ACC112 (cell line): Measurements from ENCODE around the gene ADPRHL1.

ENCODE experiments used
- H2AFZ ChIP-seq: fragments of 200-600 bp; sonication (generic); one replicate; pipeline ENCODE4 v1.6.0; 2017; ENCODE audit warnings: antibody characterized with exemption, low read length; ENCODE audit not compliant: unreplicated experiment
- H3K27ac ChIP-seq: fragments of 200-600 bp; sonication (generic); 2 replicates; pipeline ENCODE4 v1.5.1; 2014; ENCODE audit warnings: low read depth, mild to moderate bottlenecking, antibody characterized with exemption, low read length, moderate library complexity
- H3K27me3 ChIP-seq: fragments of 200-600 bp; sonication (generic); 2 replicates; pipeline ENCODE4 v1.6.1; 2014; ENCODE audit warnings: mild to moderate bottlenecking, antibody characterized with exemption, low read length, moderate library complexity, mixed read lengths; ENCODE audit not compliant: insufficient read depth
- H3K36me3 ChIP-seq: fragments of 200-600 bp; sonication (generic); 2 replicates; pipeline ENCODE4 v1.6.1; 2016; ENCODE audit warnings: mild to moderate bottlenecking, antibody characterized with exemption, low read length, moderate library complexity, mixed read lengths; ENCODE audit not compliant: insufficient read depth
- H3K4me1 ChIP-seq: fragments of 200-600 bp; sonication (generic); one replicate; pipeline ENCODE4 v1.6.1; 2016; ENCODE audit warnings: low read length, mixed read lengths; ENCODE audit not compliant: insufficient read depth, unreplicated experiment, control insufficient read depth
- H3K4me3 ChIP-seq: fragments of 200-600 bp; sonication (generic); 2 replicates; pipeline ENCODE4 v1.5.1; 2014; ENCODE audit warnings: mild to moderate bottlenecking, low read depth, low read length
- H3K79me2 ChIP-seq: fragments of 200-600 bp; sonication (generic); one replicate; pipeline ENCODE4 v1.6.0; 2016; ENCODE audit warnings: low read length; ENCODE audit not compliant: control insufficient read depth, unreplicated experiment, insufficient read depth

ADPRHL1 gene

GRCh38 chr13:113466383-113466782 lies 13.1 kb upstream of the ADPRHL1 start:
- H3K27ac ChIP-seq: no peak overlapping the region
- H3K27me3 ChIP-seq: no peaks in the 10 kb centered on the region
- H3K4me1 ChIP-seq: no peaks in the 10 kb centered on the region
- H3K36me3 ChIP-seq: peaks cover 2% of the 10 kb centered on the region
- peaks cover 2% of the 10 kb centered on the region for H3K79me2 ChIP-seq
- H3K4me3 ChIP-seq: no peak overlapping the region
- H2AFZ ChIP-seq: no peak overlapping the region

- Histone ChIP-seq H3K4me1 (no peaks in the 10 kb centered on the region), H3K36me3 (peaks cover 2% of the 10 kb centered on the region), H2AFZ (no peak overlapping the region), H3K27ac (no peak overlapping the region), H3K27me3 (no peaks in the 10 kb centered on the region), H3K4me3 (no peak overlapping the region), H3K79me2 (peaks cover 2% of the 10 kb centered on the region)
Measured at GRCh38 chr13:113465300-113465699, 12.0 kb upstream of the ADPRHL1 start.

DNA sequence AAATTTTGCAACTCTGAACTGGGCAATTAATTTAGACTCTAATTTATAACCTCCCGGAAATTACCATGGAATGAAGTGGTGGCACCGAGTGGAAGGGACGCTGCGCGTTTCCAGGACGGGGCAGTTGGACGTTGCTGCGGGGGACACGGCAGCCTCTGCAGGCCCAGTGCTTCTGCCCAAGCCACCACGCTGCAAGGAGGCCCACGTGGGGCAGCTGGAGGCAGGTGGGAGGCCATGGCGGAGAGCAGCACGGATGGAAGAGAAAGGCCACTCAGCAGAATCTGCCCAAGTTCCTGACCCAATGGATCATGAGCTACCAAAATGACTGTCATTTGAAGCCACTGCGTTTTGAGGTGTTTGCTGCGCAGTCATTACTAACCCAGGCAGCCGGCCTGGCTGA lies 11.2 kb upstream of the ADPRHL1 start:
- no peak overlapping the region for H3K4me3 ChIP-seq
- no peaks in the 10 kb centered on the region for H3K4me1 ChIP-seq
- no peak overlapping the region for H2AFZ ChIP-seq
- H3K79me2 ChIP-seq: peaks cover 1% of the 10 kb centered on the region
- H3K36me3 ChIP-seq: peaks cover 2% of the 10 kb centered on the region
- no peaks in the 10 kb centered on the region for H3K27me3 ChIP-seq
- no peak overlapping the region for H3K27ac ChIP-seq

DNA sequence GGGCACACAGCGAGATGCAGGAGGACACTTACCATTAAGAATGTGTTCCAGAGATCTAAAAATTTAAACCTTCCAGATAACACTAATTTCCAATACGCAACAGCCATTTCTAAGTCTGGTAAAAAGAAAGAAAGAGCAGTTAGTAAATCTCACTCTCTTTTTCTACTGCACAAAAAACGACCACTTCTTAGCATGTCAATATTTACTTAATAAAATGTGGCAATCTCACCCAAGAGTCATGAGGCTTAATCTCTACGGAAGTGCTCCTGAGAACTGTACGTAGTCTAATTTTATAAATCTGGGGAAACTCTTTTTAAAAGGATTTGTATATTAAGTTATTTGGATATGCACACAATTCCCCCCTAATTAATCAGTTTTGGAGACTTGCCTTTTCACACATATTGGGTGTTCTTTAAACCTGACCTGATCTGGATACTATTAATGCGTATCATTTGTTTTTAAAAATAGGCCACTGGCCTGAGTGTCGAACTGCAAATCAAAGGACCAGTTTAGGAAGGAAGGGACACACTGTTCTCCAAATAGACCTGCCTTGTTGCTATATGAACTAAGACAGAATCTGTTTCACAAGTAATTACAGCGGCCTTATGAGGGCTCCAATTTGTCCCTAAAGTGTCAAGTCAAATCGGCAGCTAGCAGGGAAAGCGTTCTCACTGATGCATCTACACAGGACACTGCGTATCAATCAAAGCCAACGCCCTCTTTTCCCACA lies 7.9 kb upstream of the ADPRHL1 start:
- no peaks in the 10 kb centered on the region for H3K79me2 ChIP-seq
- no peak overlapping the region for H3K4me3 ChIP-seq
- H3K27me3 ChIP-seq: no peaks in the 10 kb centered on the region
- no peaks in the 10 kb centered on the region for H3K4me1 ChIP-seq
- H3K36me3 ChIP-seq: peaks cover 15% of the 10 kb centered on the region; the same call in 1 of the 2 replicates
- no peak overlapping the region for H3K27ac ChIP-seq
- H2AFZ ChIP-seq: no peak overlapping the region

- Histone ChIP-seq H2AFZ (no peak overlapping the region), H3K36me3 (peaks cover 15% of the 10 kb centered on the region; the same call in 1 of the 2 replicates), H3K27me3 (no peaks in the 10 kb centered on the region), H3K27ac (no peak overlapping the region), H3K79me2 (no peaks in the 10 kb centered on the region), H3K4me1 (no peaks in the 10 kb centered on the region), H3K4me3 (no peak overlapping the region)
Measured at GRCh38 chr13:113460599-113460998, 7.3 kb upstream of the ADPRHL1 start.

- H2AFZ ChIP-seq: no peak overlapping the region
- H3K27ac ChIP-seq: no peak overlapping the region
- H3K4me1 ChIP-seq: no peaks in the 10 kb centered on the region
- no peaks in the 10 kb centered on the region for H3K27me3 ChIP-seq
- H3K79me2 ChIP-seq: no peaks in the 10 kb centered on the region
- peaks cover 18% of the 10 kb centered on the region; the same call in 1 of the 2 replicates for H3K36me3 ChIP-seq
- no peak overlapping the region for H3K4me3 ChIP-seq
Measured at GRCh38 chr13:113460064-113460555, 6.8 kb upstream of the ADPRHL1 start.

DNA sequence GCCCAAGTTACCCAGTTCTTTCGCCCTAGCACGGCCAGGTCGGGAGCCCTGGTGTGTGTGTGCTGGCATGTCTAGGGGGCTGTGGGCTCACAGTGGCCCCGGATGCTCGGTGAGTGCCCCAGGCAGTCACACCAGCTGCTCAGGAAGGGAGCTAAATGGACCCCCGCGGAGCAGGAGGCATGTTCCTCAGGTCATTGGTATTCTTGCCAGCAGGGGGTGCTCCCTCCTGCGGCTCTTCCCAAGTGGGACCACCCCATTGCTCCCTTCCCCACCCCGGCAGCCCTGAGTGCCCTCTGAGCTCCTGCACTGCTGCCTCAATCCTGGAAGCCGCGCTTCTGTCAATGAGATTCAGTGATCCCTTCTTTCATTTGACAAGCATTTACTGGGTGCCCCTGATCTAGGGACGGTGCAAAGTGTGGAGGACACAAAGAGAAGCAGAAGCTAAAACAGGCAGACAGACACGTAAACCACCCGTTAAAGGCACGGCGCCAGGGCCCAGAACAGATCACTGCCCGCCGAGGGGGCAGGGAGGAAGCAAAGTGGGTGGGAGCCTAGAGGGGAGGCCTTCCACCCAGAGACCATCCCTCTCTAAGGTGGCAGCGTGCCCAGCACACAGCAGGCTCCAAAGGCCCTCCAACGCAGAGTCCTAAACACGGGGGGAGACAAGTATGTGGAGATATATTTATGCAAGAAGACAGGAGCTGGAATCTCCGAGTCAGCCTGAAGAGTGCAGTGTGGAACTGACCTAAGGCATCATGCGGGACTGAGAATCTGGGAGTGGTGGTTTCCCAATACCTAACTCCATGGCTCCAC lies 5.2 kb upstream of the ADPRHL1 start:
- Histone ChIP-seq H3K27ac (no peak overlapping the region), H2AFZ (no peak overlapping the region), H3K79me2 (no peaks in the 10 kb centered on the region), H3K4me3 (no peak overlapping the region), H3K36me3 (peaks cover 18% of the 10 kb centered on the region; the same call in 1 of the 2 replicates), H3K27me3 (no peaks in the 10 kb centered on the region), H3K4me1 (no peaks in the 10 kb centered on the region)

GRCh38 chr13:113457510-113457909 lies 4.2 kb upstream of the ADPRHL1 start:
- no peak overlapping the region for H3K27ac ChIP-seq
- H3K36me3 ChIP-seq: peaks cover 18% of the 10 kb centered on the region; the same call in 1 of the 2 replicates
- no peaks in the 10 kb centered on the region for H3K79me2 ChIP-seq
- H2AFZ ChIP-seq: no peak overlapping the region
- H3K4me3 ChIP-seq: no peak overlapping the region
- no peaks in the 10 kb centered on the region for H3K4me1 ChIP-seq
- H3K27me3 ChIP-seq: no peaks in the 10 kb centered on the region

DNA sequence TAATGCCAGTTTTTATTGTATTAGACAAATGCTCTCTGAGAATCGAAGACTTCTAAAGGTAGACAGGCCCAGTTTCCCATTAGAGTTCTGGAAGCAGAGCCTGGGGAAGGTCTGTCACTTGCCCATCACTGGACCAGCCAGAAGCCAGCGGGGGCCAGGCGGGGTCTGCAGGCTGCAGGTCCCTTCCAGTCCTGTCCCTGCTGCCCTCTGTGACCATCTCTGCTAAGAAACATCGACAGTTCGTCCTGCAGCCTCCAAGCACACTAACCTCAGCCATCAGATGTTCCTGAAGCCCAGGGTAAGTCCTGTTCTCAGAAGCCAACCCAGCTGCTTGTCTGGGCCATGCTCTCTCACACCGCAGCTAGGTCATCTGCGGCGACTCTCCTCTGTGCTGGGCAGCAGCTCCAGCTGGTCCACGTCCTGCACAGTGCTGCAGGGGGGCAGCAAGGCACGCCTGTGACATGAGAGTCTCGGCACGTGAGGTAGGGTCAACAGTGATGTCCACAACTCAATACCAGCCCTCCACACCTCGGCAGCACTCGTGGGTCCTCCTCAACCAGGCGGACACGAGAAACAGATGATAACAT lies 2.9 kb upstream of the ADPRHL1 start:
- Histone ChIP-seq H3K27me3 (no peaks in the 10 kb centered on the region), H3K4me3 (no peak overlapping the region), H2AFZ (no peak overlapping the region), H3K4me1 (no peaks in the 10 kb centered on the region), H3K36me3 (peaks cover 18% of the 10 kb centered on the region; the same call in 1 of the 2 replicates), H3K27ac (no peak overlapping the region), H3K79me2 (no peaks in the 10 kb centered on the region)

DNA sequence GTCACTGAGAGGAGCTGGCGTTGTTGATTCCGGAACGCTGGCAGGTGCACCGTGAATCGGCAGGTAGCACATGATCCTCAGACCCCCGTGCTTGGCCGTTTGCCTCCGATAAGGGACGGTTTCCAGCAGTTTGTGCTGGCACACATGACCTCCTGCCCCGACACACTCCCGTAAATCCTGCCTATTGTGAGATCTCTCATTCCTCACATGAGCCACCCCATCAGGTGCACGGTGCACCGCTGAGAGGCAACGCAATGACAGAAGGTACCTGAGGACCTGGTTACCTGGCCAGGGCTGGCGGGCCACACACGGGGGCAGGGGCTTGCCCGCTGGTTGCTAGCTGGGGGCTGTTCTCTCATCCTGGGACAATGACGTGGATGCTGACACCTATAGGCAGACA lies 2.1 kb upstream of the ADPRHL1 start:
- no peaks in the 10 kb centered on the region for H3K27me3 ChIP-seq
- H3K4me1 ChIP-seq: no peaks in the 10 kb centered on the region
- no peak overlapping the region for H3K27ac ChIP-seq
- H3K79me2 ChIP-seq: no peaks in the 10 kb centered on the region
- no peak overlapping the region for H2AFZ ChIP-seq
- peaks cover 18% of the 10 kb centered on the region; the same call in 1 of the 2 replicates for H3K36me3 ChIP-seq
- no peak overlapping the region for H3K4me3 ChIP-seq
